Jurkat, Clone E6-1 (cell line): ENCODE results near the gene SLC16A6.
"Not testable (repeated sequence)": the region's sequence is repeated elsewhere in the genome, so short reads cannot be mapped to it uniquely, and the experiment has no call there.

Experiments used
- DNase-seq: peaks from one replicate; pipeline ENCODE4 v3.0.0-alpha.2; 2011; ENCODE audit warnings: low read depth, low spot score
- H3K4me3 ChIP-seq: 2 replicates; pipeline ENCODE4 v1.5.1; 2011; ENCODE audit warnings: mild to moderate bottlenecking, low read length, control low read depth, moderate library complexity

Gene SLC16A6

DNA sequence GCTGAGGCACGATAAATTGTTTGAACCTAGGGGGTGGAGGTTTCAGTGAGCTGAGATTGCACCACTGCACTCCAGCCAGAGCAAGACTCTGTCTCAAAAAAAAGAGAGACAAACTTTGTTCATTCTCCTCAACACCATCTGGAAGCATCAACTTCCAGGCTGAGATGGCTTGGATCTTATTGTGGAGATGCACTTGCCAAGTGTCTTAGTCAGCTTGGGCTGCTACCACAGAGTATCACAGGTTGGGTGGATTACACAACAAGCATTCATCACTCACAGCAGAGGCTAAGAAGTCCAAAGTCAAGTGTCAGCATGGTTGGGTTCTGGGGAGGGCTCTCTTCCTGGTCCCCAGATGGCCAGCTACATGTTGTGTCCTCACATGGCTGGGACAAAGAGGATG lies 58.2 kb downstream of the SLC16A6 start:
- H3K4me3 ChIP-seq, DNase-seq: not testable (repeated sequence)

DNA sequence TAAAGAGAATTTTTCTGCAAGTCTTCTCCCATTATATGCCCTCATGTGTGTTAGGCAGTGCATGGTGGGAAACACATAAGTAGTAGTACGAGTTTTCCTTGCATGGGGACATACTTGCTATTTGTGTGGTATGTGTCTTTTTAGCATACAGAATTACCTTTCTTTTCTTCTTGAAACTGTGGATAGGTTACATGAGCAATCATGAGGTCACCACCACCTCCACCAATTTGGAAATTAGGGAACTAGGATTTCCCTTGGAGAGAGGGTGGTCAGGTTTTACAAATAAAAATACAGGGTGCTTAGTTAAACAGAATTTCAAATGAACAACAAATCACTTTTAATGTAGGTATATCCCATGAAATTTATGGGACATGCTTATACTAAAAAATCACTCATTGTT lies 59.4 kb downstream of the SLC16A6 start:
- DNase-seq, result no peak
- H3K4me3 ChIP-seq, result no peak overlapping the region

GRCh38 chr17:68231131-68231530 lies 59.8 kb downstream of the SLC16A6 start:
- H3K4me3 ChIP-seq, DNase-seq: not testable (repeated sequence)

- no peak overlapping the region for H3K4me3 ChIP-seq
- no peak for DNase-seq
Observed at GRCh38 chr17:68229619-68230018, 61.3 kb downstream of the SLC16A6 start.

- no peak for DNase-seq
- no peak overlapping the region for H3K4me3 ChIP-seq
Observed at GRCh38 chr17:68228817-68229570, 61.9 kb downstream of the SLC16A6 start.

GRCh38 chr17:68228039-68228680 lies 62.8 kb downstream of the SLC16A6 start:
- H3K4me3 ChIP-seq, DNase-seq: not testable (repeated sequence)

- not testable (repeated sequence) for DNase-seq, H3K4me3 ChIP-seq
Observed at GRCh38 chr17:68225055-68225454, 65.9 kb downstream of the SLC16A6 start.

DNA sequence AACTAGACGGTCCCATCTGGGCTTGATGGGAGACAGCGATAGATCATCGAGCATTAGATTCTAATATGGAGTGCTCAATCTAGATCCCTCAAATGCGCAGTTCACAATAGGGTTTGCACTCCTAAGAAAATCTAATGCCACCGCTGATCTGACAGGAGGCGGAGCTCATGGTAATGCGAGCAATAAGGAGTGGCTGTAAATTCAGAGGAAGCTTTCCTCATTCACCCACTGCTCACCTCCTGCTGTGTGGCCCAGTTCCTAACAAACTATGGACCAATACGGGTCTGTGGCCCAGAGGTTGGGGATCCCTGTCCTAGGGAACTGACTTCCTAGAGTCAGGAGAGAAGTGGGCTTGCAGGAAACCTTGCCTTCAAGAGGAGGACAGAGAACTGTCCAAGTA lies 68.3 kb downstream of the SLC16A6 start:
- H3K4me3 ChIP-seq, result no peak overlapping the region
- DNase-seq, result no peak

DNA sequence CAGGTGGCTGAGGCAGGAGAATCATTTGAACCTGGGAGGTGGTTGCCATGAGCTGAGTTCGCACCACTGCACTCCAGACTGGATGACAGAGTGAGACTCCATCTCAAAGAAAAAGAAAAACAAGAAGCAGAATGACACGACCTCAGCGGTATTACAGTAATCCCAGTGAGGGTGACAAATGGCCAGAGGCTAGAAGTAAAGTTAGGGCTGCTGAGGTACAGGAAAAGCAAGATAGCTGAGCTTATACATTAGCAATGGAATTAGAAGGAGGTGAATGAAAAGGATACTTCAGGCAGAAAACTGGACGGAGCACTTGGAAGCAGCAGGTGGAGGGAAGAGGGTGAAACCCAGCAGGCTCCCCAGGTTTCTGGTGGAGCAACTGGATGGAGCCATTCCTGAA lies 69.1 kb downstream of the SLC16A6 start:
- H3K4me3 ChIP-seq, result no peak overlapping the region
- DNase-seq, result no peak

- DNase-seq, H3K4me3 ChIP-seq: not testable (repeated sequence)
Observed at GRCh38 chr17:68220786-68221185, 70.1 kb downstream of the SLC16A6 start.

- not testable (repeated sequence) for DNase-seq, H3K4me3 ChIP-seq
Observed at GRCh38 chr17:68220186-68220585, 70.7 kb downstream of the SLC16A6 start.

GRCh38 chr17:68219429-68219828 lies 71.5 kb downstream of the SLC16A6 start:
- not testable (repeated sequence) for H3K4me3 ChIP-seq, DNase-seq
